ENCODE results near the gene SCN3A.

GRCh38 chr2:165115258-165115657 is 88.6 kb downstream of the SCN3A start:
- TF ChIP-seq CTCF (IDR thresholded peaks at IDR 0.05; ENCODE audit: borderline replicate concordance, extremely low read depth, low read length, poor library complexity, severe bottlenecking) (no peak), EZH2 (IDR thresholded peaks at IDR 0.05; ENCODE audit: borderline replicate concordance, low read depth, low read length, severe bottlenecking) (no peak)

Data from DND-41 (cell line).